K562 (cell line): ENCODE results near the gene RAD51AP2. TPM values are rescaled to one million over a fixed set of nuclear protein-coding genes. Genes with fewer than 3 reads are reported as not detected.

Experiments used
- ATAC-seq: fragments of 200-7000 bp; cut with Tn5 transposase; 3 replicates; pipeline ENCODE4 v1.9.1; 2020; ENCODE audit warnings: moderate library complexity
- BruUV-seq: library from RNA; stranded (reverse); fragments of 400-500 nt; replicated peaks from 2 replicates; lab custom pipeline; 2021; lab: Mats Ljungman, UMichigan
- CTCF ChIA-PET: fragments of 300-600 bp; formaldehyde crosslinking; extraction: SDS; loops from one replicate; lab custom pipeline; 2021; ENCODE audit warnings: low intra/inter-chr PET ratio; lab: Yijun Ruan, JAX
- POLR2A ChIA-PET: fragments of 300-600, 350-650 bp; sonication (Branson Sonifier 250); formaldehyde crosslinking; extraction: SDS; loops from one replicate; lab custom pipeline; 2021; ENCODE audit warnings: antibody characterized with exemption, inconsistent platforms; lab: Yijun Ruan, JAX
- DNase-seq, 4 experiments: peaks; one replicate each; pipeline versions ENCODE4 v3.0.0 to v3.0.0-alpha.2; 2011 to 2018; ENCODE audit warnings: low spot score in 3 of 4, mixed read lengths in 3 of 4; ENCODE audit errors: extremely low read depth in 1 of 4
- FAIRE-seq: peaks from 2 replicates; lab custom pipeline; 2011; peaks lifted over from hg19 to GRCh38; lab: Jason Lieb, UNC
- H2AFZ ChIP-seq: 2 replicates; pipeline ENCODE4 v1.6.0; 2011; ENCODE audit warnings: low read depth, low read length, control low read depth, inconsistent platforms
- H3K27ac ChIP-seq: fragments of 200-600 bp; 3 replicates; pipeline ENCODE4 v1.8.0; 2011; ENCODE audit warnings: low read depth, mild to moderate bottlenecking, control low read depth, inconsistent platforms, low read length, moderate library complexity, mixed read lengths; ENCODE audit errors: extremely low read depth
- H3K27me3 ChIP-seq, 2 experiments: fragments of 300-600 bp in 1 of 2; 2 replicates in 1 of 2; 3 replicates in 1 of 2; pipeline versions ENCODE4 v1.6.0 to v1.8.0; 2011; ENCODE audit warnings: inconsistent platforms in 2 of 2, low read length in 2 of 2, mild to moderate bottlenecking in 1 of 2, mixed read lengths in 1 of 2, moderate library complexity in 1 of 2; ENCODE audit not compliant: control insufficient read depth in 2 of 2, insufficient read depth in 2 of 2
- H3K36me3 ChIP-seq: fragments of 300-600 bp; 3 replicates; pipeline ENCODE4 v1.8.0; 2011; ENCODE audit warnings: mild to moderate bottlenecking, low read length, inconsistent platforms; ENCODE audit not compliant: control insufficient read depth, insufficient read depth
- H3K4me1 ChIP-seq, 2 experiments: fragments of 200-600 bp in 1 of 2; replicated peaks in 1 of 2; 2 replicates in 1 of 2; 3 replicates in 1 of 2; pipeline versions ENCODE4 v1.5.1 to v1.8.0; 2011; ENCODE audit warnings: inconsistent platforms in 2 of 2, low read length in 2 of 2, mild to moderate bottlenecking in 1 of 2, mixed read lengths in 1 of 2, moderate library complexity in 1 of 2; ENCODE audit not compliant: control insufficient read depth in 2 of 2, insufficient read depth in 2 of 2
- H3K4me2 ChIP-seq: 2 replicates; pipeline ENCODE4 v1.6.1; 2011; ENCODE audit warnings: low read length, control low read depth, inconsistent platforms, mixed read lengths; ENCODE audit not compliant: insufficient read depth
- H3K4me3 ChIP-seq: fragments of 200-600 bp; sonication (generic), shearing (Covaris generic); 2 replicates; pipeline ENCODE4 v1.5.1; 2016; ENCODE audit warnings: control low read depth, inconsistent platforms
- H3K79me2 ChIP-seq: fragments of 200-600 bp; 3 replicates; pipeline ENCODE4 v1.8.0; 2011; ENCODE audit warnings: low read length, inconsistent platforms; ENCODE audit not compliant: control insufficient read depth, insufficient read depth
- H3K9ac ChIP-seq, 2 experiments: 2 replicates each; pipeline versions ENCODE4 v1.6.0 to v1.6.1; 2011; ENCODE audit warnings: low read depth in 2 of 2, low read length in 2 of 2, control low read depth in 1 of 2, inconsistent platforms in 1 of 2, mild to moderate bottlenecking in 1 of 2, mixed read lengths in 1 of 2; ENCODE audit not compliant: insufficient read depth in 1 of 2
- H3K9me1 ChIP-seq: one replicate; pipeline ENCODE4 v1.6.0; 2011; ENCODE audit warnings: inconsistent platforms, mild to moderate bottlenecking, low read length, moderate library complexity; ENCODE audit not compliant: control insufficient read depth, insufficient read depth
- H3K9me3 ChIP-seq: replicated peaks from 2 replicates; pipeline ENCODE4 v1.5.1; 2011; ENCODE audit warnings: low read depth, low read length, inconsistent platforms; ENCODE audit not compliant: control insufficient read depth, insufficient read depth
- H4K20me1 ChIP-seq: replicated peaks from 2 replicates; pipeline ENCODE4 v1.6.1; 2011; ENCODE audit warnings: low read length, inconsistent platforms, mixed read lengths; ENCODE audit not compliant: control insufficient read depth, insufficient read depth
- ARID1B ChIP-seq: fragments of 450-650 bp; IDR thresholded peaks from 2 replicates; pipeline ENCODE4 v1.6.1; 2016; ENCODE audit warnings: antibody characterized with exemption, mild to moderate bottlenecking, inconsistent platforms
- DPF2 ChIP-seq: fragments of 450-650 bp; IDR thresholded peaks from 2 replicates; pipeline ENCODE4 v1.6.1; 2016
- EP400 ChIP-seq: fragments of 450-650 bp; IDR thresholded peaks from 2 replicates; pipeline ENCODE4 v1.6.1; 2017; ENCODE audit warnings: antibody characterized with exemption, mild to moderate bottlenecking, moderate library complexity
- HNRNPLL ChIP-seq: fragments of 200-400 bp; formaldehyde crosslinking; IDR thresholded peaks from 2 replicates; pipeline ENCODE4 v1.6.1; 2017; ENCODE audit warnings: low read length, low read depth, mild to moderate bottlenecking; ENCODE audit not compliant: poor library complexity, severe bottlenecking
- MAFG ChIP-seq: fragments of 450-650 bp; conservative IDR thresholded peaks from 2 replicates; pipeline ENCODE4 v1.6.1; 2016; ENCODE audit warnings: missing genetic modification characterization, missing compliant biosample characterization
- NR2C1 ChIP-seq, 2 experiments: fragments of 450-650 bp; IDR thresholded peaks; 2 replicates each; pipeline ENCODE4 v1.6.1; 2017; ENCODE audit warnings: mild to moderate bottlenecking in 2 of 2, antibody characterized with exemption in 1 of 2, inconsistent platforms in 1 of 2, missing compliant biosample characterization in 1 of 2, missing genetic modification characterization in 1 of 2
- OTX1 ChIP-seq: fragments of 450-650 bp; formaldehyde crosslinking; IDR thresholded peaks from 2 replicates; pipeline ENCODE4 v1.4.0; 2022; ENCODE audit warnings: mild to moderate bottlenecking
- PTBP1 ChIP-seq: fragments of 200-400 bp; formaldehyde crosslinking; IDR thresholded peaks from 2 replicates; pipeline ENCODE4 v1.6.1; 2017; ENCODE audit warnings: low read depth, low read length
- SRSF9 ChIP-seq: fragments of 200-400 bp; formaldehyde crosslinking; IDR thresholded peaks from 2 replicates; pipeline ENCODE4 v1.6.1; 2017; ENCODE audit warnings: low read depth, low read length, borderline replicate concordance
- TRIM28 ChIP-seq: fragments of 450-650 bp; IDR thresholded peaks from 2 replicates; pipeline ENCODE4 v1.6.1; 2017
- TSC22D4 ChIP-seq: fragments of 450-650 bp; IDR thresholded peaks from 2 replicates; pipeline ENCODE4 v1.6.1; 2016; ENCODE audit warnings: missing genetic modification characterization, missing biosample characterization, control low read depth
- ZC3H4 ChIP-seq: sonication (generic); formaldehyde crosslinking; IDR thresholded peaks from 2 replicates; pipeline ENCODE4 v1.9.0; 2021; ENCODE audit warnings: missing genetic modification reagents, borderline replicate concordance
- ZNF717 ChIP-seq: fragments of 250-450 bp; sonication (Bioruptor Pico); IDR thresholded peaks from 2 replicates; pipeline ENCODE4 v1.5.0; 2021
- WGBS: fragments of 100-300 bp; shearing (Covaris generic); methylation state at CpG from one replicate; pipeline ENCODE4 v1.1.6; 2016; ENCODE audit warnings: low coverage, mixed read lengths; ENCODE audit not compliant: insufficient coverage; ENCODE audit errors: missing lambda C conversion rate; 5-methylcytosine and 5-hydroxymethylcytosine counted together
- in situ Hi-C: fragments of 300-500 bp; cut with MboI; formaldehyde crosslinking; loops from 4 replicates; pipeline ENCODE4 v1.15.0; 2018; ENCODE audit warnings: inconsistent platforms, mixed read lengths
- intact Hi-C: fragments of 100-400 bp; cut with micrococcal nuclease; formaldehyde crosslinking; loops from 2 replicates; pipeline ENCODE4 v1.14.2; 2022
- polyA plus RNA-seq, 8 experiments: library from polyadenylated mRNA; depleted of rRNA in 4 of 8; stranded (reverse) in 5 of 8; unstranded in 3 of 8; fragments of >200 nt; fragmentation: Nextera tagmentation in 2 of 8; fragmentation: Illumina TruSeq in 1 of 8; extraction: Ambion mirVana in 2 of 8; extraction: Trizol in 1 of 8; gene quantifications; 2 replicates each; pipeline versions ENCODE4 v1.2.1 to v1.2.3, GENCODE V29; 2011 to 2014; ENCODE audit warnings: inconsistent platforms in 1 of 8, missing spikeins in 1 of 8
- total RNA-seq, 7 experiments: library from RNA; depleted of rRNA in 6 of 7; stranded (reverse); fragments of >200 nt in 6 of 7; fragmentation: Illumina TruSeq in 2 of 7; extraction: Trizol in 2 of 7; gene quantifications; 2 replicates each; pipeline versions ENCODE4 v1.2.1 to v1.2.3, GENCODE V29; 2011 to 2021; ENCODE audit warnings: low replicate concordance in 1 of 7
- TF ChIP-seq, protein P1 (sequence below): fragments of 250-450 bp; sonication (Bioruptor Pico); IDR thresholded peaks from 2 replicates; pipeline ENCODE4 v1.9.0; 2021; ENCODE audit warnings: mild to moderate bottlenecking, inconsistent platforms
- TF ChIP-seq, protein P2 (sequence below): sonication (generic); formaldehyde crosslinking; IDR thresholded peaks from 2 replicates; pipeline ENCODE4 v1.8.0; 2023; ENCODE audit warnings: mild to moderate bottlenecking, missing genetic modification reagents
- TF ChIP-seq, protein P3 (sequence below): sonication (generic); IDR thresholded peaks from 2 replicates; pipeline ENCODE4 v1.6.1; 2016
- TF ChIP-seq, protein P4 (sequence below): sonication (generic); formaldehyde crosslinking; IDR thresholded peaks from 2 replicates; pipeline ENCODE4 v1.4.0; 2020; ENCODE audit warnings: mild to moderate bottlenecking, missing genetic modification reagents

Gene RAD51AP2
- total and polyA plus RNA-seq, 9 of the 15 experiments (the other 6 are each of a cell fraction or from before 2014, with no cell fraction given), result 0.01 to 0.04 (median 0.04) TPM; not detected in 6

- TF ChIP-seq, protein P1, sequence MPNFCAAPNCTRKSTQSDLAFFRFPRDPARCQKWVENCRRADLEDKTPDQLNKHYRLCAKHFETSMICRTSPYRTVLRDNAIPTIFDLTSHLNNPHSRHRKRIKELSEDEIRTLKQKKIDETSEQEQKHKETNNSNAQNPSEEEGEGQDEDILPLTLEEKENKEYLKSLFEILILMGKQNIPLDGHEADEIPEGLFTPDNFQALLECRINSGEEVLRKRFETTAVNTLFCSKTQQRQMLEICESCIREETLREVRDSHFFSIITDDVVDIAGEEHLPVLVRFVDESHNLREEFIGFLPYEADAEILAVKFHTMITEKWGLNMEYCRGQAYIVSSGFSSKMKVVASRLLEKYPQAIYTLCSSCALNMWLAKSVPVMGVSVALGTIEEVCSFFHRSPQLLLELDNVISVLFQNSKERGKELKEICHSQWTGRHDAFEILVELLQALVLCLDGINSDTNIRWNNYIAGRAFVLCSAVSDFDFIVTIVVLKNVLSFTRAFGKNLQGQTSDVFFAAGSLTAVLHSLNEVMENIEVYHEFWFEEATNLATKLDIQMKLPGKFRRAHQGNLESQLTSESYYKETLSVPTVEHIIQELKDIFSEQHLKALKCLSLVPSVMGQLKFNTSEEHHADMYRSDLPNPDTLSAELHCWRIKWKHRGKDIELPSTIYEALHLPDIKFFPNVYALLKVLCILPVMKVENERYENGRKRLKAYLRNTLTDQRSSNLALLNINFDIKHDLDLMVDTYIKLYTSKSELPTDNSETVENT (CRISPR knock-in tag), result no peak
- TF ChIP-seq ZNF717 (CRISPR knock-in tag) (no peak), MAFG (no peak), DPF2 (no peak), NR2C1 (IDR thresholded peaks at IDR 0.05) (no peak), NR2C1 (tag; IDR thresholded peaks at IDR 0.05) (no peak)
These were observed 42.2 kb downstream of the RAD51AP2 start (continued) for GRCh38 chr2:17476064-17476463.

DNA sequence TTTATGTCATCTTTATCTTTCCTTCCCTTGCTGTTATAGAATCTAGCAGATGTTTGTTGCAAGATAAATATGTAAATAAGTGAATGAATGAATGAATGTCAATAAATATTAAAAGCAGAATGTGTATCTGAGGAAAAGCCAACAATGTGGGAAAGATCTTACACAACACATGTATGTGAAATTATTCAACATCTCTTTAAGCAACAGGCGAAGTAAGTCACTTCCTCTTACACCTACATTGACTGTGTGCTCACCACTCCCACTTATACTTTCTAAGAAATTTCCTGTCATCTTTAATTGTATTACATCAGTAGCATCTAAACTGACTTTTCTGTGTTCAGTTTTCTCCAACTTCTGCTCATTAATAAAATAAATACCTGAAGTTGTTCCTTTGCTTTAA is 43.0 kb downstream of the RAD51AP2 start:
- no TSS peak for BruUV-seq
- Histone ChIP-seq H3K79me2 (no peaks in the 10 kb centered on the region), H3K9ac (no peak overlapping the region), H3K36me3 (no peaks in the 10 kb centered on the region), H3K9me3 (no peaks in the 10 kb centered on the region; the same call in 1 of the 2 replicates), H3K9me1 (no peaks in the 10 kb centered on the region), H3K27me3 (no peaks in the 10 kb centered on the region), H3K27ac (no peak overlapping the region), H3K4me1 (no peaks in the 10 kb centered on the region), H4K20me1 (no peaks in the 10 kb centered on the region), H3K4me2 (no peak overlapping the region), H2AFZ (no peak overlapping the region), H3K4me3 (no peak overlapping the region)
- CTCF ChIA-PET, result no interaction called here
- in situ Hi-C loops, result loop anchor here (10.0 kb wide), 1 partner anchor 200 kb away; no protein-coding TSS in a partner anchor
- POLR2A ChIA-PET, result no interaction called here
- intact Hi-C loops, result no loop called here
- WGBS, result 0% methylated on average over 1 of the region's 1 CpG
- FAIRE-seq (no peak), DNase-seq (no peak), ATAC-seq (no peak)
- TF ChIP-seq TRIM28 (no peak), HNRNPLL (no peak), ARID1B (no peak), ZC3H4 (CRISPR knock-in tag) (no peak), PTBP1 (no peak), SRSF9 (no peak), TSC22D4 (no peak), EP400 (no peak), OTX1 (CRISPR knock-in tag) (no peak)
- TF ChIP-seq, protein P2, sequence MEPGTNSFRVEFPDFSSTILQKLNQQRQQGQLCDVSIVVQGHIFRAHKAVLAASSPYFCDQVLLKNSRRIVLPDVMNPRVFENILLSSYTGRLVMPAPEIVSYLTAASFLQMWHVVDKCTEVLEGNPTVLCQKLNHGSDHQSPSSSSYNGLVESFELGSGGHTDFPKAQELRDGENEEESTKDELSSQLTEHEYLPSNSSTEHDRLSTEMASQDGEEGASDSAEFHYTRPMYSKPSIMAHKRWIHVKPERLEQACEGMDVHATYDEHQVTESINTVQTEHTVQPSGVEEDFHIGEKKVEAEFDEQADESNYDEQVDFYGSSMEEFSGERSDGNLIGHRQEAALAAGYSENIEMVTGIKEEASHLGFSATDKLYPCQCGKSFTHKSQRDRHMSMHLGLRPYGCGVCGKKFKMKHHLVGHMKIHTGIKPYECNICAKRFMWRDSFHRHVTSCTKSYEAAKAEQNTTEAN (CRISPR knock-in tag), result no peak
- TF ChIP-seq, protein P3, sequence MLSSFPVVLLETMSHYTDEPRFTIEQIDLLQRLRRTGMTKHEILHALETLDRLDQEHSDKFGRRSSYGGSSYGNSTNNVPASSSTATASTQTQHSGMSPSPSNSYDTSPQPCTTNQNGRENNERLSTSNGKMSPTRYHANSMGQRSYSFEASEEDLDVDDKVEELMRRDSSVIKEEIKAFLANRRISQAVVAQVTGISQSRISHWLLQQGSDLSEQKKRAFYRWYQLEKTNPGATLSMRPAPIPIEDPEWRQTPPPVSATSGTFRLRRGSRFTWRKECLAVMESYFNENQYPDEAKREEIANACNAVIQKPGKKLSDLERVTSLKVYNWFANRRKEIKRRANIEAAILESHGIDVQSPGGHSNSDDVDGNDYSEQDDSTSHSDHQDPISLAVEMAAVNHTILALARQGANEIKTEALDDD, result no peak
- TF ChIP-seq, protein P4, sequence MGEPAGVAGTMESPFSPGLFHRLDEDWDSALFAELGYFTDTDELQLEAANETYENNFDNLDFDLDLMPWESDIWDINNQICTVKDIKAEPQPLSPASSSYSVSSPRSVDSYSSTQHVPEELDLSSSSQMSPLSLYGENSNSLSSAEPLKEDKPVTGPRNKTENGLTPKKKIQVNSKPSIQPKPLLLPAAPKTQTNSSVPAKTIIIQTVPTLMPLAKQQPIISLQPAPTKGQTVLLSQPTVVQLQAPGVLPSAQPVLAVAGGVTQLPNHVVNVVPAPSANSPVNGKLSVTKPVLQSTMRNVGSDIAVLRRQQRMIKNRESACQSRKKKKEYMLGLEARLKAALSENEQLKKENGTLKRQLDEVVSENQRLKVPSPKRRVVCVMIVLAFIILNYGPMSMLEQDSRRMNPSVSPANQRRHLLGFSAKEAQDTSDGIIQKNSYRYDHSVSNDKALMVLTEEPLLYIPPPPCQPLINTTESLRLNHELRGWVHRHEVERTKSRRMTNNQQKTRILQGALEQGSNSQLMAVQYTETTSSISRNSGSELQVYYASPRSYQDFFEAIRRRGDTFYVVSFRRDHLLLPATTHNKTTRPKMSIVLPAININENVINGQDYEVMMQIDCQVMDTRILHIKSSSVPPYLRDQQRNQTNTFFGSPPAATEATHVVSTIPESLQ (CRISPR knock-in tag), result no peak
